GM12878 (cell line): ENCODE data around the gene VAC14. TPM values are rescaled to one million over a fixed set of nuclear protein-coding genes. Genes with fewer than 3 reads are reported as not detected.

ENCODE experiments used
- ATAC-seq: fragments of 200-7000 bp; cut with Tn5 transposase; 3 replicates; pipeline ENCODE4 v1.9.1; 2020; ENCODE audit warnings: mild to moderate bottlenecking, moderate library complexity
- BruUV-seq: library from RNA; stranded (reverse); fragments of 400-500 nt; replicated peaks from 2 replicates; lab custom pipeline; 2021; lab: Mats Ljungman, UMichigan
- CTCF ChIA-PET: fragments of 300-600 bp; sonication (Branson Sonifier 250); formaldehyde crosslinking; extraction: SDS; loops from one replicate; lab custom pipeline; 2021; ENCODE audit warnings: inconsistent platforms; lab: Yijun Ruan, JAX
- POLR2A ChIA-PET: fragments of 350-600 bp; formaldehyde crosslinking; extraction: SDS; loops from one replicate; lab custom pipeline; 2021; ENCODE audit warnings: inconsistent platforms; lab: Charles Lee
- RAD21 ChIA-PET: fragments of 300-600 bp; sonication (Branson Sonifier 250); formaldehyde crosslinking; loops from one replicate; lab custom pipeline; 2023; ENCODE audit warnings: antibody characterized with exemption; ENCODE audit not compliant: unreplicated experiment; lab: Charles Lee
- SMC1A ChIA-PET: fragments of 300-600 bp; sonication (Branson Sonifier 250); formaldehyde crosslinking; loops from one replicate; lab custom pipeline; 2023; ENCODE audit not compliant: unreplicated experiment, uncharacterized antibody; lab: Charles Lee
- DNase-seq: peaks from one replicate; pipeline ENCODE4 v3.0.0-alpha.2; 2011; ENCODE audit warnings: low read depth, low spot score
- FAIRE-seq: peaks from 3 replicates; lab custom pipeline; 2011; peaks lifted over from hg19 to GRCh38; lab: Jason Lieb, UNC
- H2AFZ ChIP-seq: 2 replicates; pipeline ENCODE4 v1.6.0; 2011; ENCODE audit warnings: low read depth, low read length, control low read depth; ENCODE audit not compliant: control insufficient read depth
- H3K27ac ChIP-seq: 2 replicates; pipeline ENCODE4 v1.5.1; 2011; ENCODE audit warnings: control low read depth; ENCODE audit not compliant: control insufficient read depth, insufficient read depth
- H3K27me3 ChIP-seq, 2 experiments: replicated peaks in 1 of 2; 2 replicates each; pipeline versions ENCODE4 v1.6.0 to v1.6.1; 2011; ENCODE audit warnings: low read length in 1 of 2; ENCODE audit not compliant: control insufficient read depth in 2 of 2, insufficient read depth in 2 of 2
- H3K36me3 ChIP-seq, 2 experiments: 2 replicates each; pipeline ENCODE4 v1.5.1; 2011; ENCODE audit warnings: low read length in 1 of 2; ENCODE audit not compliant: control insufficient read depth in 2 of 2, insufficient read depth in 2 of 2
- H3K4me1 ChIP-seq: 2 replicates; pipeline ENCODE4 v1.6.1; 2011; ENCODE audit warnings: mild to moderate bottlenecking, low read length, moderate library complexity, mixed read lengths; ENCODE audit not compliant: control insufficient read depth, insufficient read depth
- H3K4me2 ChIP-seq: 2 replicates; pipeline ENCODE4 v1.6.0; 2011; ENCODE audit warnings: control low read depth; ENCODE audit not compliant: control insufficient read depth, insufficient read depth
- H3K4me3 ChIP-seq: fragments of 200-600 bp; sonication (generic); 2 replicates; pipeline ENCODE4 v1.5.1; 2016
- H3K79me2 ChIP-seq: 2 replicates; pipeline ENCODE4 v1.6.0; 2011; ENCODE audit warnings: low read length; ENCODE audit not compliant: control insufficient read depth, insufficient read depth
- H3K9ac ChIP-seq: 2 replicates; pipeline ENCODE4 v1.8.0; 2011; ENCODE audit warnings: low read length, control low read depth, mixed read lengths; ENCODE audit not compliant: control insufficient read depth, insufficient read depth
- H3K9me3 ChIP-seq: replicated peaks from 3 replicates; pipeline ENCODE4 v1.5.1; 2011; ENCODE audit warnings: mild to moderate bottlenecking, low read length; ENCODE audit not compliant: control insufficient read depth, insufficient read depth
- H4K20me1 ChIP-seq: 2 replicates; pipeline ENCODE4 v1.6.0; 2011; ENCODE audit not compliant: control insufficient read depth, insufficient read depth
- CREB1 ChIP-seq: IDR thresholded peaks from 2 replicates; pipeline ENCODE4 v1.6.1; 2012; ENCODE audit warnings: low read depth, mild to moderate bottlenecking, inconsistent platforms
- EGR1 ChIP-seq, 2 experiments: IDR thresholded peaks; 1 replicate in 1 of 2; 2 replicates in 1 of 2; pipeline ENCODE4 v1.6.1; 2011 to 2012; ENCODE audit warnings: low read depth in 2 of 2, low read length in 2 of 2, borderline replicate concordance in 1 of 2, mild to moderate bottlenecking in 1 of 2, moderate library complexity in 1 of 2
- STAT3 ChIP-seq: IDR thresholded peaks from 2 replicates; pipeline ENCODE4 v1.6.1; 2011; ENCODE audit warnings: low read depth, low read length, improper control_type of control experiment
- TAF1 ChIP-seq: IDR thresholded peaks from 2 replicates; pipeline ENCODE4 v1.6.1; 2011; ENCODE audit warnings: mild to moderate bottlenecking, low read depth, low read length, borderline replicate concordance
- ZNF274 ChIP-seq: IDR thresholded peaks from one replicate; pipeline ENCODE4 v1.8.0; 2011; ENCODE audit not compliant: insufficient read length, insufficient read depth
- WGBS: methylation state at CpG from one replicate; pipeline ENCODE4 v1.1.6; 2016; ENCODE audit warnings: low lambda C conversion rate; ENCODE audit not compliant: insufficient replicate concordance, insufficient coverage; ENCODE audit errors: missing lambda C conversion rate; 5-methylcytosine and 5-hydroxymethylcytosine counted together
- in situ Hi-C: fragments of 300-500 bp; cut with MboI; formaldehyde crosslinking; loops from 9 replicates; pipeline ENCODE4 v1.14.3; 2018; ENCODE audit warnings: mixed read lengths
- intact Hi-C: fragments of 100-400 bp; cut with micrococcal nuclease; formaldehyde crosslinking; loops from one replicate; pipeline ENCODE4 v1.14.2; 2022; ENCODE audit not compliant: unreplicated experiment
- polyA plus RNA-seq, 11 experiments: library from polyadenylated mRNA; depleted of rRNA in 4 of 11; unstranded in 6 of 11; stranded (reverse) in 5 of 11; fragments of >200 nt; fragmentation: Nextera tagmentation in 4 of 11; fragmentation: Illumina TruSeq in 1 of 11; extraction: Ambion mirVana in 4 of 11; extraction: Trizol in 1 of 11; gene quantifications; 1 replicate in 1 of 11; 2 replicates in 10 of 11; pipeline versions ENCODE4 v1.2.1 to v1.2.3, GENCODE V29; 2011 to 2016; ENCODE audit warnings: inconsistent platforms in 2 of 11, missing spikeins in 2 of 11, low read depth in 1 of 11
- total RNA-seq, 4 experiments: library from RNA; depleted of rRNA in 3 of 4; stranded (reverse); fragments of >200 nt in 3 of 4; fragmentation: Illumina TruSeq in 1 of 4; extraction: Trizol in 1 of 4; gene quantifications; 2 replicates each; pipeline versions ENCODE4 v1.2.1 to v1.2.3, GENCODE V29; 2013 to 2021
- TF ChIP-seq, protein P1 (sequence below): fragments of 450-650 bp; conservative IDR thresholded peaks from 2 replicates; pipeline ENCODE4 v1.6.1; 2017; ENCODE audit warnings: mild to moderate bottlenecking, moderate library complexity

VAC14 gene
- total and polyA plus RNA-seq, 10 of the 15 experiments (the other 5 are each of a cell fraction or from before 2014, with no cell fraction given): 1.3 to 45.5 (median 25.5) TPM

DNA sequence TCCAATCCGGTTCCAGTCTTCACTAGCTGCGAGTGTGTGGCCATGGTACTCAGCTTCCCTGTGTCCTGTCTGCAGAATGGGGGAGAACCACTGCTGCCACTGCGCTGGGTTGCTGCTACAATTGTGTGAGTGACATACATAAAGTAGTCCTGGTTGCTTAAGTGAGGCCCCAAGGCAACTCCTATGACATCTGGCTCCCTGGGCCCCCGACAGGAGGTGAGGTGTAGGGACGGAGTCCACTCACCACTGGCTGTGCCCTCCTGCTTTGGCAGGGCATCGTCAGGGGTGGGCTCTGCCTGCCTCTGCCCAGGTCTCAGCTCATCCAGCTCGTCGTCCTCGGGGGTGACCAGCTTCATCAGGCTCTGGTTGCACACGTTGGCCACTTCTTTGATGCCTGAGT lies 20.4 kb downstream of the VAC14 start:
- Histone ChIP-seq H3K9ac (no peak overlapping the region), H3K27me3 (no peaks in the 10 kb centered on the region), H3K9me3 (peaks cover 2% of the 10 kb centered on the region; the same call in 1 of the 3 replicates), H3K36me3 (peaks cover 35 to 36% of the 10 kb centered on the region in 2 experiments), H3K4me2 (no peak overlapping the region), H3K4me1 (no peaks in the 10 kb centered on the region), H4K20me1 (no peaks in the 10 kb centered on the region), H3K79me2 (no peaks in the 10 kb centered on the region), H3K27ac (no peak overlapping the region), H2AFZ (no peak overlapping the region), H3K4me3 (no peak overlapping the region)
- POLR2A ChIA-PET: interaction anchor here (1.1 kb wide), 1 partner anchor 9 kb away, joined by 7 read pairs; no protein-coding TSS in a partner anchor
- TF ChIP-seq TAF1: no peak
- TF ChIP-seq, protein P1, sequence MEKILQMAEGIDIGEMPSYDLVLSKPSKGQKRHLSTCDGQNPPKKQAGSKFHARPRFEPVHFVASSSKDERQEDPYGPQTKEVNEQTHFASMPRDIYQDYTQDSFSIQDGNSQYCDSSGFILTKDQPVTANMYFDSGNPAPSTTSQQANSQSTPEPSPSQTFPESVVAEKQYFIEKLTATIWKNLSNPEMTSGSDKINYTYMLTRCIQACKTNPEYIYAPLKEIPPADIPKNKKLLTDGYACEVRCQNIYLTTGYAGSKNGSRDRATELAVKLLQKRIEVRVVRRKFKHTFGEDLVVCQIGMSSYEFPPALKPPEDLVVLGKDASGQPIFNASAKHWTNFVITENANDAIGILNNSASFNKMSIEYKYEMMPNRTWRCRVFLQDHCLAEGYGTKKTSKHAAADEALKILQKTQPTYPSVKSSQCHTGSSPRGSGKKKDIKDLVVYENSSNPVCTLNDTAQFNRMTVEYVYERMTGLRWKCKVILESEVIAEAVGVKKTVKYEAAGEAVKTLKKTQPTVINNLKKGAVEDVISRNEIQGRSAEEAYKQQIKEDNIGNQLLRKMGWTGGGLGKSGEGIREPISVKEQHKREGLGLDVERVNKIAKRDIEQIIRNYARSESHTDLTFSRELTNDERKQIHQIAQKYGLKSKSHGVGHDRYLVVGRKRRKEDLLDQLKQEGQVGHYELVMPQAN: no peak
- TF ChIP-seq EGR1 (IDR thresholded peaks at IDR 0.05; ENCODE audit: borderline replicate concordance in 1 of 2, low read depth in 2 of 2, low read length in 2 of 2): no peak
- TF ChIP-seq STAT3: no peak
- TF ChIP-seq CREB1: no peak
- TF ChIP-seq ZNF274: no peak
- DNase-seq: no peak
- SMC1A ChIA-PET: no interaction called here
- in situ Hi-C loops (no loop called here), intact Hi-C loops (no loop called here)
- RAD21 ChIA-PET: interaction anchor here (1.0 kb wide), 1 partner anchor 9 kb away, joined by 4 read pairs; no protein-coding TSS in a partner anchor
- BruUV-seq: no TSS peak
- 97% methylated on average over 10 of the region's 10 CpGs for WGBS
- CTCF ChIA-PET: interaction anchor here (0.9 kb wide), 1 partner anchor 9 kb away, joined by 7 read pairs; no protein-coding TSS in a partner anchor
- no peak for ATAC-seq
- FAIRE-seq: no peak
